Endothelial cell of umbilical vein (primary cell): Measurements from ENCODE around the gene CMTM2. TPM values are rescaled to one million over a fixed set of nuclear protein-coding genes. Genes with fewer than 3 reads are reported as not detected.

Source experiments
- BruUV-seq: library from RNA; stranded (reverse); fragments of 400-500 nt; replicated peaks from 2 replicates; lab custom pipeline; 2021; lab: Mats Ljungman, UMichigan
- CTCF ChIA-PET: fragments of 300-600, 350-600 bp; sonication (Branson Sonifier 250); formaldehyde crosslinking; loops from one replicate; lab custom pipeline; 2021; ENCODE audit warnings: antibody characterized with exemption, inconsistent platforms; lab: Charles Lee
- POLR2A ChIA-PET: fragments of 300-600, 350-600 bp; sonication (Branson Sonifier 250); formaldehyde crosslinking; loops from one replicate; lab custom pipeline; 2021; ENCODE audit warnings: antibody characterized with exemption, inconsistent platforms; lab: Charles Lee
- DNase-seq: peaks from one replicate; pipeline ENCODE4 v3.0.0-alpha.2; 2011; ENCODE audit warnings: low read depth, low spot score
- FAIRE-seq: peaks from 2 replicates; lab custom pipeline; 2011; peaks lifted over from hg19 to GRCh38; lab: Jason Lieb, UNC
- H2AFZ ChIP-seq: 2 replicates; pipeline ENCODE4 v1.6.0; 2012; ENCODE audit warnings: low read depth, low read length, control low read depth, inconsistent platforms
- H3K27ac ChIP-seq: 2 replicates; pipeline ENCODE4 v1.5.1; 2011; ENCODE audit warnings: low read depth, mild to moderate bottlenecking, control low read depth, low read length, moderate library complexity; ENCODE audit not compliant: insufficient read depth
- H3K27me3 ChIP-seq, 2 experiments: 2 replicates each; pipeline versions ENCODE4 v1.6.0 to v1.6.1; 2011; ENCODE audit warnings: low read length in 2 of 2, mixed read lengths in 1 of 2; ENCODE audit not compliant: control insufficient read depth in 2 of 2, insufficient read depth in 2 of 2
- H3K36me3 ChIP-seq, 2 experiments: 2 replicates in 1 of 2; 3 replicates in 1 of 2; pipeline ENCODE4 v1.5.1; 2011; ENCODE audit warnings: low read length in 2 of 2, mild to moderate bottlenecking in 1 of 2, moderate library complexity in 1 of 2; ENCODE audit not compliant: control insufficient read depth in 2 of 2, insufficient read depth in 2 of 2; ENCODE audit errors: extremely low read depth in 1 of 2
- H3K4me1 ChIP-seq: 3 replicates; pipeline ENCODE4 v1.5.1; 2011; ENCODE audit warnings: mild to moderate bottlenecking, low read length; ENCODE audit not compliant: control insufficient read depth, insufficient read depth; ENCODE audit errors: extremely low read depth
- H3K4me2 ChIP-seq: 2 replicates; pipeline ENCODE4 v1.6.1; 2011; ENCODE audit warnings: low read length, control low read depth, mixed read lengths; ENCODE audit not compliant: insufficient read depth
- H3K4me3 ChIP-seq, 3 experiments: fragments of 200-600 bp in 1 of 3; sonication (generic), shearing (Covaris generic) in 1 of 3; replicated peaks in 1 of 3; 2 replicates each; pipeline ENCODE4 v1.5.1; 2011 to 2016; ENCODE audit warnings: control low read depth in 3 of 3, low read length in 3 of 3, mild to moderate bottlenecking in 2 of 3, inconsistent platforms in 1 of 3, low read depth in 1 of 3, moderate library complexity in 1 of 3; ENCODE audit not compliant: insufficient read depth in 1 of 3
- H3K79me2 ChIP-seq: 2 replicates; pipeline ENCODE4 v1.6.0; 2012; ENCODE audit warnings: low read length, inconsistent platforms; ENCODE audit not compliant: control insufficient read depth, insufficient read depth
- H3K9ac ChIP-seq: replicated peaks from 2 replicates; pipeline ENCODE3; 2011; ENCODE audit warnings: low read length, control low read depth; ENCODE audit not compliant: insufficient read depth; ENCODE audit errors: extremely low read depth
- H3K9me1 ChIP-seq: replicated peaks from 3 replicates; pipeline ENCODE4 v1.6.0; 2011; ENCODE audit warnings: mild to moderate bottlenecking, low read length; ENCODE audit not compliant: control insufficient read depth, insufficient read depth; ENCODE audit errors: extremely low read depth
- H3K9me3 ChIP-seq: replicated peaks from 2 replicates; pipeline ENCODE4 v1.5.1; 2012; ENCODE audit warnings: low read length, inconsistent platforms; ENCODE audit not compliant: control insufficient read depth, insufficient read depth
- H4K20me1 ChIP-seq: replicated peaks from 2 replicates; pipeline ENCODE3; 2011; ENCODE audit warnings: mild to moderate bottlenecking, low read length; ENCODE audit not compliant: control insufficient read depth, insufficient read depth; ENCODE audit errors: extremely low read depth
- EZH2 ChIP-seq: IDR thresholded peaks from 2 replicates; pipeline ENCODE4 v1.6.1; 2012; ENCODE audit warnings: borderline replicate concordance, low read depth, mild to moderate bottlenecking, moderate library complexity, low read length, inconsistent platforms; ENCODE audit not compliant: severe bottlenecking
- FOS ChIP-seq: IDR thresholded peaks from 2 replicates; pipeline ENCODE4 v1.6.1; 2011; ENCODE audit warnings: mild to moderate bottlenecking, low read length, moderate library complexity, borderline replicate concordance; ENCODE audit not compliant: insufficient read depth
- GATA2 ChIP-seq: IDR thresholded peaks from 2 replicates; pipeline ENCODE4 v1.7.0; 2011; ENCODE audit warnings: low read depth, mild to moderate bottlenecking, moderate library complexity, mixed read lengths, low read length; ENCODE audit not compliant: insufficient read length, insufficient read depth
- JUN ChIP-seq: IDR thresholded peaks from 2 replicates; pipeline ENCODE4 v1.6.1; 2011; ENCODE audit warnings: borderline replicate concordance, low read depth; ENCODE audit not compliant: insufficient read length, insufficient read depth
- MYC ChIP-seq: IDR thresholded peaks from one replicate; pipeline ENCODE4 v1.6.1; 2011; ENCODE audit warnings: mild to moderate bottlenecking, low read depth, low read length
- POLR2A ChIP-seq: IDR thresholded peaks from 2 replicates; pipeline ENCODE4 v1.6.1; 2012; ENCODE audit warnings: low read depth, mild to moderate bottlenecking, control low read depth, low read length
- POLR2AphosphoS5 ChIP-seq: IDR thresholded peaks from 2 replicates; pipeline ENCODE4 v1.6.1; 2012; ENCODE audit warnings: low read depth, mild to moderate bottlenecking, control low read depth, low read length, moderate library complexity; ENCODE audit not compliant: insufficient read depth
- dilution Hi-C: fragments of 300-500 bp; cut with MboI; formaldehyde crosslinking; loops from one replicate; pipeline ENCODE4 v1.15.0; 2019; ENCODE audit warnings: low sequenced_read_pairs; ENCODE audit not compliant: extremely low pct_ligation_motif_present
- intact Hi-C: fragments of 100-400 bp; cut with micrococcal nuclease; formaldehyde crosslinking; loops from one replicate; pipeline ENCODE4 v1.10.0; 2022
- polyA plus RNA-seq, 4 experiments: library from polyadenylated mRNA; depleted of rRNA in 3 of 4; stranded (reverse) in 3 of 4; unstranded in 1 of 4; fragments of >200 nt; gene quantifications; 2 replicates each; pipeline versions ENCODE4 v1.2.1 to v1.2.3, GENCODE V29; 2011 to 2012; ENCODE audit warnings: missing spikeins in 1 of 4
- total RNA-seq: library from RNA; stranded (reverse); gene quantifications from 2 replicates; pipeline ENCODE4 v1.2.3, GENCODE V29; 2021
- TF ChIP-seq, protein P1 (sequence below), 2 donors: IDR thresholded peaks; 1 replicate in 1 of 2; 2 replicates in 1 of 2; pipeline ENCODE4 v1.5.1; 2011; ENCODE audit warnings: low read length in 2 of 2, mild to moderate bottlenecking in 2 of 2, moderate library complexity in 2 of 2, control low read depth in 1 of 2, inconsistent platforms in 1 of 2, low read depth in 1 of 2; ENCODE audit not compliant: insufficient read depth in 1 of 2; ENCODE audit errors: extremely low read depth in 1 of 2
- TF ChIP-seq, protein P2 (sequence below): IDR thresholded peaks from 2 replicates; pipeline ENCODE4 v1.6.1; 2011; ENCODE audit not compliant: insufficient read depth, insufficient read length

Gene CMTM2
- total and polyA plus RNA-seq, 2 donors (not counting 3 experiments of a cell fraction or from before 2014, with no cell fraction given): not detected

DNA sequence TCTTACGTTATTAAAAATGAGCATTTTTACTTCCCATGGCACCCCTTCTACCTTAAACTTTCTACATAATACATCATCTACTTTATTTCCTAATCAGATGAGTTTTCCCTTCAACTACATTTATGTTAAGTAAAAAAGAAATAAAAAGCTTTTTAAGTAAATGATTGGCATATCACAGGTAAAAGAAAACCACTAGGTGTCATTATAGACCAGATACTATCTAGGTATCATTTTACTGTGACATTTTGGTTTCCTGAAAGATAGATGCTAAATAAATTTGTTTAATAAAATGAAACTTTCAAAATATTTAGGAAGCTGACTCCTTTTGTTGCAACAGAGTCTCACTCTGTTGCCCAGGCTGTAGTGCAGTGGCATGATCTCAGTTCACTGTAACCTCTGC is 16.9 kb upstream of the CMTM2 start:
- Histone ChIP-seq H4K20me1 (no peaks in the 10 kb centered on the region), H3K79me2 (peaks cover 31% of the 10 kb centered on the region), H3K27ac (no peak overlapping the region), H3K9ac (no peak overlapping the region), H3K4me2 (no peak overlapping the region), H3K9me3 (no peaks in the 10 kb centered on the region), H3K27me3 (no peaks in the 10 kb centered on the region), H3K9me1 (no peaks in the 10 kb centered on the region), H3K36me3 (peaks cover 4 to 19% of the 10 kb centered on the region in 2 experiments), H2AFZ (no peak overlapping the region), H3K4me1 (peaks cover 19% of the 10 kb centered on the region), H3K4me3 (no peak overlapping the region)
- POLR2A ChIA-PET: no interaction called here
- DNase-seq (no peak), FAIRE-seq (no peak)
- no TSS peak for BruUV-seq
- dilution Hi-C loops (no loop called here), intact Hi-C loops (no loop called here)
- CTCF ChIA-PET: interaction anchor here (1.1 to 2.7 kb wide), 9 partner anchors 10 to 306 kb away, joined by 3 to 13 read pairs (median 4); partner anchors contain the start of gene CKLF
- TF ChIP-seq, protein P1, sequence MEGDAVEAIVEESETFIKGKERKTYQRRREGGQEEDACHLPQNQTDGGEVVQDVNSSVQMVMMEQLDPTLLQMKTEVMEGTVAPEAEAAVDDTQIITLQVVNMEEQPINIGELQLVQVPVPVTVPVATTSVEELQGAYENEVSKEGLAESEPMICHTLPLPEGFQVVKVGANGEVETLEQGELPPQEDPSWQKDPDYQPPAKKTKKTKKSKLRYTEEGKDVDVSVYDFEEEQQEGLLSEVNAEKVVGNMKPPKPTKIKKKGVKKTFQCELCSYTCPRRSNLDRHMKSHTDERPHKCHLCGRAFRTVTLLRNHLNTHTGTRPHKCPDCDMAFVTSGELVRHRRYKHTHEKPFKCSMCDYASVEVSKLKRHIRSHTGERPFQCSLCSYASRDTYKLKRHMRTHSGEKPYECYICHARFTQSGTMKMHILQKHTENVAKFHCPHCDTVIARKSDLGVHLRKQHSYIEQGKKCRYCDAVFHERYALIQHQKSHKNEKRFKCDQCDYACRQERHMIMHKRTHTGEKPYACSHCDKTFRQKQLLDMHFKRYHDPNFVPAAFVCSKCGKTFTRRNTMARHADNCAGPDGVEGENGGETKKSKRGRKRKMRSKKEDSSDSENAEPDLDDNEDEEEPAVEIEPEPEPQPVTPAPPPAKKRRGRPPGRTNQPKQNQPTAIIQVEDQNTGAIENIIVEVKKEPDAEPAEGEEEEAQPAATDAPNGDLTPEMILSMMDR (IDR thresholded peaks at IDR 0.05; ENCODE audit: extremely low read depth in 1 of 2, insufficient read depth in 1 of 2, low read depth in 1 of 2, low read length in 2 of 2): no peak
- TF ChIP-seq JUN: no peak
- no peak for TF ChIP-seq FOS
- no peak for TF ChIP-seq GATA2
- no peak for TF ChIP-seq POLR2A
- no peak for TF ChIP-seq EZH2
- TF ChIP-seq, protein P2, sequence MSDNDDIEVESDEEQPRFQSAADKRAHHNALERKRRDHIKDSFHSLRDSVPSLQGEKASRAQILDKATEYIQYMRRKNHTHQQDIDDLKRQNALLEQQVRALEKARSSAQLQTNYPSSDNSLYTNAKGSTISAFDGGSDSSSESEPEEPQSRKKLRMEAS: no peak
- TF ChIP-seq POLR2AphosphoS5: no peak
- no peak for TF ChIP-seq MYC
